DND-41 (cell line): Measurements from ENCODE around the gene ZC3H18.

ENCODE experiments used
- EZH2 ChIP-seq: IDR thresholded peaks from 3 replicates; pipeline ENCODE4 v1.6.1; 2012; ENCODE audit warnings: borderline replicate concordance, low read depth, mild to moderate bottlenecking, moderate library complexity, low read length, inconsistent platforms; ENCODE audit not compliant: severe bottlenecking
- TF ChIP-seq, protein P1 (sequence below): IDR thresholded peaks from 2 replicates; pipeline ENCODE4 v1.5.1; 2012; ENCODE audit warnings: borderline replicate concordance, low read length, moderate library complexity, mild to moderate bottlenecking; ENCODE audit not compliant: poor library complexity, severe bottlenecking; ENCODE audit errors: extremely low read depth

GRCh38 chr16:88626646-88627045 is 56.4 kb downstream of the ZC3H18 start:
- TF ChIP-seq, protein P1, sequence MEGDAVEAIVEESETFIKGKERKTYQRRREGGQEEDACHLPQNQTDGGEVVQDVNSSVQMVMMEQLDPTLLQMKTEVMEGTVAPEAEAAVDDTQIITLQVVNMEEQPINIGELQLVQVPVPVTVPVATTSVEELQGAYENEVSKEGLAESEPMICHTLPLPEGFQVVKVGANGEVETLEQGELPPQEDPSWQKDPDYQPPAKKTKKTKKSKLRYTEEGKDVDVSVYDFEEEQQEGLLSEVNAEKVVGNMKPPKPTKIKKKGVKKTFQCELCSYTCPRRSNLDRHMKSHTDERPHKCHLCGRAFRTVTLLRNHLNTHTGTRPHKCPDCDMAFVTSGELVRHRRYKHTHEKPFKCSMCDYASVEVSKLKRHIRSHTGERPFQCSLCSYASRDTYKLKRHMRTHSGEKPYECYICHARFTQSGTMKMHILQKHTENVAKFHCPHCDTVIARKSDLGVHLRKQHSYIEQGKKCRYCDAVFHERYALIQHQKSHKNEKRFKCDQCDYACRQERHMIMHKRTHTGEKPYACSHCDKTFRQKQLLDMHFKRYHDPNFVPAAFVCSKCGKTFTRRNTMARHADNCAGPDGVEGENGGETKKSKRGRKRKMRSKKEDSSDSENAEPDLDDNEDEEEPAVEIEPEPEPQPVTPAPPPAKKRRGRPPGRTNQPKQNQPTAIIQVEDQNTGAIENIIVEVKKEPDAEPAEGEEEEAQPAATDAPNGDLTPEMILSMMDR: no peak
- TF ChIP-seq EZH2: no peak
